ENCODE results near the gene RASGRF2. TPM values are rescaled to one million over a fixed set of nuclear protein-coding genes. Genes with fewer than 3 reads are reported as not detected.

The RASGRF2 gene
- total RNA-seq, 2 experiments from 2014 or later, result 0.06 to 0.13 TPM

- POLR2A ChIA-PET, result interaction anchor here (1.0 kb wide), 1 partner anchor 27 kb away, joined by 3 read pairs; no protein-coding TSS in a partner anchor
- no peak for TF ChIP-seq EZH2phosphoT487 (IDR thresholded peaks at IDR 0.05; ENCODE audit: borderline replicate concordance, low read depth, low read length)
- TF ChIP-seq CTCF (conservative IDR thresholded peaks at IDR 0.05; ENCODE audit: low read length), result no peak
- no TSS peak for BruUV-seq (replicated peaks)
- Histone ChIP-seq H3K4me1 (ENCODE audit: insufficient read depth, low read length, poor library complexity, severe bottlenecking) (no peaks in the 10 kb centered on the region), H2AFZ (ENCODE audit: low read length) (no peak overlapping the region), H3K36me3 (ENCODE audit: insufficient read depth, low read length) (no peaks in the 10 kb centered on the region), H3K79me2 (ENCODE audit: insufficient read depth, low read depth, low read length) (no peaks in the 10 kb centered on the region), H3K27ac (ENCODE audit: low read depth, low read length, poor library complexity, severe bottlenecking) (no peak overlapping the region), H3K4me3 (ENCODE audit: low read depth, low read length, poor library complexity, severe bottlenecking) (no peak overlapping the region), H3K9me3 (ENCODE audit: low read length) (no peaks in the 10 kb centered on the region), H4K20me1 (ENCODE audit: insufficient read depth, low read length) (no peaks in the 10 kb centered on the region), H3K9me2 (ENCODE audit: insufficient read depth, low read length) (no peaks in the 10 kb centered on the region), H3K4me2 (ENCODE audit: low read length) (no peak overlapping the region)
- intact Hi-C loops (cut with micrococcal nuclease; ENCODE audit: unreplicated experiment), result no loop called here
- CTCF ChIA-PET (ENCODE audit: unreplicated experiment), result no interaction called here
- DNase-seq (ENCODE audit: low spot score), result no peak
These were observed 242.5 kb downstream of the RASGRF2 start for GRCh38 chr5:81202655-81203054.

GRCh38 chr5:81203729-81204128 lies 243.6 kb downstream of the RASGRF2 start:
- H3K79me2 ChIP-seq (ENCODE audit: insufficient read depth, low read depth, low read length), result no peaks in the 10 kb centered on the region
- no TSS peak for BruUV-seq (replicated peaks)
- intact Hi-C loops (cut with micrococcal nuclease; ENCODE audit: unreplicated experiment), result no loop called here
- H3K9me3 ChIP-seq (ENCODE audit: low read length), result no peaks in the 10 kb centered on the region
- POLR2A ChIA-PET, result interaction anchor here (0.6 kb wide), 1 partner anchor 408 kb away, joined by 4 read pairs; no protein-coding TSS in a partner anchor
- H3K36me3 ChIP-seq (ENCODE audit: insufficient read depth, low read length), result no peaks in the 10 kb centered on the region
- DNase-seq (ENCODE audit: low spot score), result no peak
- H3K4me3 ChIP-seq (ENCODE audit: low read depth, low read length, poor library complexity, severe bottlenecking), result no peak overlapping the region
- H3K4me2 ChIP-seq (ENCODE audit: low read length), result no peak overlapping the region
- no peaks in the 10 kb centered on the region for H4K20me1 ChIP-seq (ENCODE audit: insufficient read depth, low read length)
- H3K4me1 ChIP-seq (ENCODE audit: insufficient read depth, low read length, poor library complexity, severe bottlenecking), result no peaks in the 10 kb centered on the region
- H3K9me2 ChIP-seq (ENCODE audit: insufficient read depth, low read length), result no peaks in the 10 kb centered on the region
- no peak for TF ChIP-seq CTCF (conservative IDR thresholded peaks at IDR 0.05; ENCODE audit: low read length)
- TF ChIP-seq EZH2phosphoT487 (IDR thresholded peaks at IDR 0.05; ENCODE audit: borderline replicate concordance, low read depth, low read length), result no peak
- no peak overlapping the region for H3K27ac ChIP-seq (ENCODE audit: low read depth, low read length, poor library complexity, severe bottlenecking)
- CTCF ChIA-PET (ENCODE audit: unreplicated experiment), result no interaction called here
- H2AFZ ChIP-seq (ENCODE audit: low read length), result no peak overlapping the region

GRCh38 chr5:81204205-81204604 lies 244.0 kb downstream of the RASGRF2 start:
- CTCF ChIA-PET (ENCODE audit: unreplicated experiment), result no interaction called here
- POLR2A ChIA-PET, result no interaction called here

More at GRCh38 chr5:81204205-81204604, 244.0 kb downstream of the RASGRF2 start:
- TF ChIP-seq EZH2phosphoT487 (IDR thresholded peaks at IDR 0.05; ENCODE audit: borderline replicate concordance, low read depth, low read length), result no peak
- TF ChIP-seq CTCF (conservative IDR thresholded peaks at IDR 0.05; ENCODE audit: low read length), result no peak
- Histone ChIP-seq H3K9me3 (ENCODE audit: low read length) (no peaks in the 10 kb centered on the region), H3K4me1 (ENCODE audit: insufficient read depth, low read length, poor library complexity, severe bottlenecking) (no peaks in the 10 kb centered on the region), H3K36me3 (ENCODE audit: insufficient read depth, low read length) (no peaks in the 10 kb centered on the region), H3K9me2 (ENCODE audit: insufficient read depth, low read length) (no peaks in the 10 kb centered on the region), H4K20me1 (ENCODE audit: insufficient read depth, low read length) (no peaks in the 10 kb centered on the region), H3K4me3 (ENCODE audit: low read depth, low read length, poor library complexity, severe bottlenecking) (no peak overlapping the region), H2AFZ (ENCODE audit: low read length) (no peak overlapping the region), H3K79me2 (ENCODE audit: insufficient read depth, low read depth, low read length) (no peaks in the 10 kb centered on the region), H3K27ac (ENCODE audit: low read depth, low read length, poor library complexity, severe bottlenecking) (no peak overlapping the region), H3K4me2 (ENCODE audit: low read length) (no peak overlapping the region)
- intact Hi-C loops (cut with micrococcal nuclease; ENCODE audit: unreplicated experiment), result no loop called here
- DNase-seq (ENCODE audit: low spot score), result no peak
- no TSS peak for BruUV-seq (replicated peaks)
